K562 (cell line): Measurements from ENCODE around the gene SOX12. TPM values are rescaled to one million over a fixed set of nuclear protein-coding genes. Genes with fewer than 3 reads are reported as not detected.

ENCODE experiments used
- ASH1L ChIP-seq: fragments of 450-650 bp; IDR thresholded peaks from 2 replicates; pipeline ENCODE4 v1.6.1; 2018; ENCODE audit warnings: borderline replicate concordance, mild to moderate bottlenecking, low read depth; ENCODE audit not compliant: partially characterized antibody
- BCLAF1 ChIP-seq, 2 experiments: fragments of 450-650 bp in 1 of 2; IDR thresholded peaks; 2 replicates each; pipeline ENCODE4 v1.6.1; 2011 to 2017; ENCODE audit warnings: low read depth in 2 of 2, antibody characterized with exemption in 1 of 2, borderline replicate concordance in 1 of 2, low read length in 1 of 2, mild to moderate bottlenecking in 1 of 2, mixed read lengths in 1 of 2; ENCODE audit not compliant: control insufficient read depth in 1 of 2
- ELF1 ChIP-seq: fragments of 200-800 bp; sonication (Bioruptor generic); IDR thresholded peaks from 2 replicates; pipeline ENCODE4 v1.6.1; 2016; ENCODE audit warnings: missing genetic modification characterization, missing compliant biosample characterization
- FOXP1 ChIP-seq: sonication (generic); formaldehyde crosslinking; IDR thresholded peaks from 2 replicates; pipeline ENCODE4 v1.8.0; 2022; ENCODE audit warnings: mild to moderate bottlenecking, missing genetic modification reagents
- HSF4 ChIP-seq: fragments of 250-450 bp; sonication (Bioruptor Pico); IDR thresholded peaks from 2 replicates; pipeline ENCODE4 v2.1.2; 2022; ENCODE audit warnings: mild to moderate bottlenecking, moderate library complexity, borderline replicate concordance
- IRF1 ChIP-seq: sonication (generic); formaldehyde crosslinking; IDR thresholded peaks from 2 replicates; pipeline ENCODE4 v1.8.0; 2022; ENCODE audit warnings: missing genetic modification reagents, mild to moderate bottlenecking, borderline replicate concordance
- MAFK ChIP-seq: IDR thresholded peaks from 2 replicates; pipeline ENCODE4 v1.6.1; 2011; ENCODE audit warnings: low read length, improper control_type of control experiment
- MBD2 ChIP-seq: sonication (generic); IDR thresholded peaks from 2 replicates; pipeline ENCODE4 v1.6.1; 2016; ENCODE audit warnings: low read depth, borderline replicate concordance
- MEF2A ChIP-seq: IDR thresholded peaks from 2 replicates; pipeline ENCODE4 v1.6.1; 2011; ENCODE audit warnings: low read depth, mild to moderate bottlenecking, low read length, moderate library complexity; ENCODE audit not compliant: control insufficient read depth
- NFIC ChIP-seq: fragments of 450-650 bp; IDR thresholded peaks from 2 replicates; pipeline ENCODE4 v1.6.1; 2017; ENCODE audit warnings: mild to moderate bottlenecking, inconsistent platforms
- PBX2 ChIP-seq, 2 experiments: IDR thresholded peaks in 1 of 2; conservative IDR thresholded peaks in 1 of 2; 2 replicates each; pipeline ENCODE4 v1.6.1; 2016; ENCODE audit warnings: low read depth in 2 of 2, mild to moderate bottlenecking in 1 of 2, missing compliant biosample characterization in 1 of 2, missing genetic modification characterization in 1 of 2, moderate library complexity in 1 of 2
- RBM17 ChIP-seq: fragments of 200-400 bp; formaldehyde crosslinking; IDR thresholded peaks from 2 replicates; pipeline ENCODE4 v1.6.1; 2017; ENCODE audit warnings: low read depth, mild to moderate bottlenecking, low read length, borderline replicate concordance
- RFX7 ChIP-seq: fragments of 250-450 bp; sonication (Bioruptor Pico); IDR thresholded peaks from 2 replicates; pipeline ENCODE4 v1.5.1; 2021; ENCODE audit warnings: mild to moderate bottlenecking
- THRA ChIP-seq: fragments of 450-650 bp; IDR thresholded peaks from 2 replicates; pipeline ENCODE4 v1.6.1; 2017; ENCODE audit warnings: mild to moderate bottlenecking, moderate library complexity
- ZFP1 ChIP-seq: fragments of 450-650 bp; formaldehyde crosslinking; IDR thresholded peaks from 2 replicates; pipeline ENCODE4 v1.4.0; 2020; ENCODE audit warnings: mild to moderate bottlenecking, mixed read lengths
- ZNF586 ChIP-seq: fragments of 450-650 bp; formaldehyde crosslinking; conservative IDR thresholded peaks from 2 replicates; pipeline ENCODE4 v1.4.0; 2020; ENCODE audit warnings: mild to moderate bottlenecking, moderate library complexity
- ZNF639 ChIP-seq, 2 experiments: fragments of 200-800 bp in 1 of 2; sonication (Bioruptor generic) in 1 of 2; sonication (generic) in 1 of 2; formaldehyde crosslinking in 1 of 2; IDR thresholded peaks in 1 of 2; conservative IDR thresholded peaks in 1 of 2; 2 replicates each; pipeline versions ENCODE4 v1.5.0 to v1.6.1; 2016 to 2020; ENCODE audit warnings: missing compliant biosample characterization in 1 of 2, missing genetic modification characterization in 1 of 2, missing genetic modification reagents in 1 of 2
- ZNF764 ChIP-seq: fragments of 250-450 bp; sonication (Bioruptor Pico); IDR thresholded peaks from 2 replicates; pipeline ENCODE4 v1.4.0; 2020; ENCODE audit warnings: low read depth, mild to moderate bottlenecking, moderate library complexity
- polyA plus RNA-seq, 8 experiments: library from polyadenylated mRNA; depleted of rRNA in 4 of 8; stranded (reverse) in 5 of 8; unstranded in 3 of 8; fragments of >200 nt; fragmentation: Nextera tagmentation in 2 of 8; fragmentation: Illumina TruSeq in 1 of 8; extraction: Ambion mirVana in 2 of 8; extraction: Trizol in 1 of 8; gene quantifications; 2 replicates each; pipeline versions ENCODE4 v1.2.1 to v1.2.3, GENCODE V29; 2011 to 2014; ENCODE audit warnings: inconsistent platforms in 1 of 8, missing spikeins in 1 of 8
- total RNA-seq, 7 experiments: library from RNA; depleted of rRNA in 6 of 7; stranded (reverse); fragments of >200 nt in 6 of 7; fragmentation: Illumina TruSeq in 2 of 7; extraction: Trizol in 2 of 7; gene quantifications; 2 replicates each; pipeline versions ENCODE4 v1.2.1 to v1.2.3, GENCODE V29; 2011 to 2021; ENCODE audit warnings: low replicate concordance in 1 of 7

Gene SOX12
- total and polyA plus RNA-seq, 9 of the 15 experiments (the other 6 are each of a cell fraction or from before 2014, with no cell fraction given) = 0.42 to 26.3 (median 2.6) TPM

- TF ChIP-seq PBX2 (CRISPR knock-in tag; IDR thresholded peaks at IDR 0.05; ENCODE audit: low read depth) = no peak
- TF ChIP-seq PBX2 (tag; conservative IDR thresholded peaks at IDR 0.05; ENCODE audit: low read depth) = 0 out of 2 replicates have a peak, but pooled peaks have one; percentile 36
- TF ChIP-seq IRF1 = no peak
- no peak for TF ChIP-seq ASH1L
- no peak for TF ChIP-seq ZNF764
- peak; percentile 94 for TF ChIP-seq NFIC
- no peak for TF ChIP-seq ZFP1 (CRISPR knock-in tag)
- no peak for TF ChIP-seq RBM17
- no peak for TF ChIP-seq BCLAF1 (IDR thresholded peaks at IDR 0.05; ENCODE audit: borderline replicate concordance in 1 of 2, control insufficient read depth in 1 of 2, low read depth in 2 of 2, low read length in 1 of 2)
- no peak for TF ChIP-seq MBD2
- no peak for TF ChIP-seq ZNF639 (CRISPR knock-in tag; conservative IDR thresholded peaks at IDR 0.05 in 1 of 2, IDR thresholded peaks at IDR 0.05 in 1 of 2)
- no peak for TF ChIP-seq RFX7 (CRISPR knock-in tag)
- no peak for TF ChIP-seq FOXP1 (CRISPR knock-in tag)
- no peak for TF ChIP-seq THRA
- TF ChIP-seq ZNF586 (CRISPR knock-in tag) = no peak
- no peak for TF ChIP-seq MAFK
- no peak for TF ChIP-seq MEF2A
- no peak for TF ChIP-seq ELF1 (tag)
- no peak for TF ChIP-seq HSF4 (CRISPR knock-in tag)
These were observed 16.3 kb downstream of the SOX12 start (continued) for GRCh38 chr20:341682-342081.
